Activated gamma-delta T cell treated with Interleukin-2 at 50 U/mL for 16 hours (primary cell): ENCODE results near the gene SLC1A2.

Source experiments
- DNase-seq: peaks from one replicate; pipeline ENCODE4 v3.0.0-alpha.2; 2020

SLC1A2 gene

GRCh38 chr11:35293699-35294098 is 125.7 kb downstream of the SLC1A2 start:
- DNase-seq = no peak

GRCh38 chr11:35293035-35293434 is 126.3 kb downstream of the SLC1A2 start:
- no peak for DNase-seq

GRCh38 chr11:35292279-35292678 is 127.1 kb downstream of the SLC1A2 start:
- DNase-seq = no peak

DNA sequence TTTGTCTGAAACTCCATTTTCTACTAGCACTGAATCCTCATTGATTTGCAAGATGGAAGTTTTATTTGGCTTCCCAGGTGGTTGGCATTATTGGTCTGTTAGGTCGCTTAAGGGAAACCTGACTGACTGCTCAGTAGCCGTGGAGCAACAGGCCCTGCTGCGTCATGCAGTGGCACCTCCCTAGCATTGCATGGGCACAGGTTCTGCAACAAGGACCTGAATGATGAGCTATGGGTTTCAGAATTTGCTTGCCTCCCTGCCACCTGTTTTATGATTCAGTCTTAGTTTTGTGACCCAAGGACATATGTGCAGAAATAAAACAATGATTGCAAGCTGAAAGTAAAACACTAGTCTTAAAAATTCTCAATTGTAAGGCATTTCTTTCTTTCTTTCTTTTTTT is 128.5 kb downstream of the SLC1A2 start:
- DNase-seq = no peak

DNA sequence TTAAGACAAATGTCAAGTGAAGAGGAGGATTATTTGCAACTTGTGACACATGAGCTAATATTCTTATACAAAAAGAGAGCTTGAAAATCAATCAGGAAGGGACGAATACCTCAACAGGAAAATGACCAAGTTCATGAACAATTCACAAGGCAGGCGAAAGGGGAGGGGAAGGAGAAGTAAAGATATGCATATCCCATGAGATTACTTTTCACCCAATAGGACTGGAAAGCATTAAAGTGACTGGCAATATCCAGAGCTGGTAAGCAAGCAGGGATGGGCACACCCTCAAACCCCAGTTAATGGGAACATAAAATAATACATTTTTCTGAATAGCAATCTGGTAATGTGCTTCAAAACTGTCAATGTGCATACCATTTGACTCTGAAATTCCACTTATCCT is 129.5 kb downstream of the SLC1A2 start:
- DNase-seq = no peak

DNA sequence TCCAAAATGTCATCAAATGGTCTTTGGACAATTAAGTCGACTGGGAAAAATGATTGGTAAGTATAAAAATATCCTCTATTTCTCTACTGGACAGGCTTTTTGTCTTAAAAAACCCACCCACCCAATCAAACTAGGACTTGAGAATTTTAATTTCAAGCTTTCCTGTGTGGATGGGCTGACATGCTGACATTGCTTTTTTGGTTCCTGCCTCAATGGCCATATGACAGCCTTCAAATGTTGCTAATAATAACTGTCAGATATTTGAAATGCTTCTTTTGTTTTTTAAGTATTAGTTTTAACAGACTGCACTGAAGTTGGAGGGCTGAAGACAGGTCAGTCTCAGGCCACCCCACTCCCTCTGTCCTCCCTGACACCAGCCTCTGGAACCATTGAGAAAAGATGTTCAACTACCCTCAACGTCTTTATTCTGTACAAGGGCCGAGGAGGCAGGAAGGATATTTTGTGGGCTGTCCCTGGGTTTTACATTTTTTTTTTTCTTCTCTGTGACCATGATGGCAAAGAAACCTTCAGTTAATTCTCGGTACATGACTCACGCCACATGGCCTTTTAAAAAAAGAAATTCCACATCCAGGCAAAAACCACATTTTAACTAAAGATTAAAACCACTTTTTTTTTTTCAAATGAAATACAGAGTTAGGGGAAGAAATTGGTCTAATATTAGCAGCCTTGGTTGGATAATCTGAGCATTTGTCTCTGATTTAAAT is 130.4 kb downstream of the SLC1A2 start:
- no peak for DNase-seq

DNA sequence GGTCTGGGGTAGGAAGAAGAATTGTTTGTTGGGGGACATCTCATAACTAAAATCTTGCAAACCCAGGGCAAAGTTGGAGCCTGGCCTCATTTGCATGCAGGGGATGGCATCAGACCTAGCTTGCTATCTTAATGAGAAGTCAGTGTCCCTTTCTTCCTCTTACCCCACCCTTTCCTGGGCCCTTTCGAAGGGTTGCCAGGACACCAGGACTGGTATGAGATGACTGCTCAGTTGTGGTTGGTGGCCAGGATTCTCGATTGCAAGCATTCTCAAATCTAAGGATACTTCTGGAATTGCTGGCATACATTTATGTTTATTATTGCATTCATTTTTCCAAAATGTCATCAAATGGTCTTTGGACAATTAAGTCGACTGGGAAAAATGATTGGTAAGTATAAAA is 131.0 kb downstream of the SLC1A2 start:
- DNase-seq = no peak

DNA sequence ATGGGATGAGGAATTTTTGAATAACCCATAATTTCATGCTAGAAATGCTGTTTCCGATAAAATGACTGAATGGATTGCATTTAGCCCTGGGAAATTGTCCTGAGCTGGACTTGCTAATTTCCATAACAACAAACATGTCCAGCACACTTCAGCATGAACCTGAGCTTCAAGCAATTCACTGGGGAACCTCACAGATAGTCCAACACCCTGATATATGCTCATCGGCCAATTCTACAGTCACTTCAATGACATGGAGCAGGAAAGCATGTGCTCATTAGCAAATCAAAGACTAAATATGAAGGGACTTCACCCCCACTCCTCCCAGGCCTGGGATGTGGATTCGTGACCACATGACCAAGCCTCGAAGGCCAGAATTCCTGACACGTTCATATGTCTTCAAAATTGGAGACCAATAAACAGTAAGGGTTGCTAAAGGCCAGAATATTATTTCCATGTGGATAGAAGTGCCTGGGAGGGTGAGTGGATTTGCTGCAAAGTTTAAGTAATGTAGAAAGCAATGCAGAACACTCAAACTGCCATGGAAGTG is 131.9 kb downstream of the SLC1A2 start:
- DNase-seq = no peak

- DNase-seq = no peak
Measured at GRCh38 chr11:35286126-35286525, 133.2 kb downstream of the SLC1A2 start.

DNA sequence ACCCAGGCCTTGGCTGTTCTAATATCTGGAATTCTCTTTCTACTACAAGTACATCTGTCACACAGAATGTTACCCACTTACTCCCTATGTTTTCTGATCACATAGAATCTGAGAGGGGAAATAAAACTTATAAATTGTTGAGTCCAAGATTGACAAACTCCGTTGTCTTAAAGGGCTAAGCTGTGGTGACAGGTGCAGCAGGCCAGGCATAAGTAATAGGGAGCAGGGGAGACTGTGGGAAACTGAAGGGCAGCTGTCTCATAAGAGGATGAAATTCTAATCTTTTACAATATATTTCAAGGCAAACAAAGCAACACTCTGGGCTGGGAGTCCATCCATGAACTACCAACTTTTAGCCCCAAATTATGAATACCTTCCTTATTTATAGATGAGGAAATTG is 133.9 kb downstream of the SLC1A2 start:
- no peak for DNase-seq

GRCh38 chr11:35282221-35282882 is 137.0 kb downstream of the SLC1A2 start:
- DNase-seq = no peak

DNA sequence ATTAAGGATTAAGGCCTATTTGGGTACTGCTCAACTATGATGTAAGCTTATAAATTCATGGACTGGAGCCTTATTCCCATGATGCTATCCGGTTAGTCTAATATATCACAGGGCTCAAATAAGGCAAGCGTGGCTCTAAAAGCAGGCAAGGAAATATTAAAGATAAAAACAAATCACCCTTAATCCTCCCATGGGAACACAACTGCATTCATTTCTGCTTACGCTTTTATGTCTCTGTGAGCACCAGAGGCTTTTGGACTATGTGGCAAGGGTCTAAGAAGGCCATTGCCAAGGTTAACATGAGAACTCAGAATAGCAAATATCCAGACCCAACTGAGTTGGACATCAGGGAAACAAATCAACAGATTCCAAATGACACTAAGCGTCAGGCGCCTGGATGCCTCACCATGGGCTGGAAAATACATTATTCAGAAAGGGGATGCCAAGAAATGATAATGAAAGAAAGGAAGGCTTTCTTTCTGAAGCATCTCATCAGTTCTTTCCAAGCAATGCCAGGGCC is 138.1 kb downstream of the SLC1A2 start:
- DNase-seq = no peak

DNA sequence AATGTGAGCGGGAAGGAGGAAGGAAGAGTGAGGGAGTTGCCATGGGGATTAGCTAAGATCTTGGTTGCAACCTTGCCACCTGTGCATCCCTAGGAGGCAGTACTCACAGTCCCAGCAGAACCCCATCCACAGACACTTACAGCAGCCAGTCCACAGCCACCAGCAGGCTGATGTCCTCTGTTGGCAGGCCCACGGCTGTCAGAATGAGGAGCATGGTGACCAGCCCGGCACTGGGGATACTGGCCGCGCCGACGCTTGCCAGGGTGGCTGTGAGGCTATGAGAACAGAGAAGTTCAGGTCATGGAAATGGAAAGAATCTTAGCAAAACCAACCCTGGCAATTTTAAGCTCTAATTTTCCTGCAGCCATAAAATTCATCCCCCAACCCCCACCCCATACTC is 138.6 kb downstream of the SLC1A2 start:
- no peak for DNase-seq

DNA sequence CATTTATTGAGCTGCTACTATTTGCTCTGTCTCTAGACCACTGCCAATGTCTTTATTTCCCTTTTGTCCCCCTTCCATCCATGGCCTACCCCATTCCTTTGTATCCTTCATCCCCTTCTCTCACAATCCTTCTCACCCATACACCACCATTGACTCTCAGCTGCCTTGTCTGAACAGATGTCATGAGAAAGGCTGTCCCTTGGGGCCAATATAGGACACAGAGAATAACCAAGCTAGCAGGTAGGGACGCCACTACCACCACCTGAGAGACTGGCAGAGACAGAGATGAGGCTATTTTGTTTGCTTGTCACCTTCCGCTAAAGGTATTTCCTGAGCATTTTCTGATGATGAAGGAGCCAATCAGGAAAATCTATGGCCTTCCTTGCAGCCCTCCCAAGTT is 141.5 kb downstream of the SLC1A2 start:
- DNase-seq = no peak

DNA sequence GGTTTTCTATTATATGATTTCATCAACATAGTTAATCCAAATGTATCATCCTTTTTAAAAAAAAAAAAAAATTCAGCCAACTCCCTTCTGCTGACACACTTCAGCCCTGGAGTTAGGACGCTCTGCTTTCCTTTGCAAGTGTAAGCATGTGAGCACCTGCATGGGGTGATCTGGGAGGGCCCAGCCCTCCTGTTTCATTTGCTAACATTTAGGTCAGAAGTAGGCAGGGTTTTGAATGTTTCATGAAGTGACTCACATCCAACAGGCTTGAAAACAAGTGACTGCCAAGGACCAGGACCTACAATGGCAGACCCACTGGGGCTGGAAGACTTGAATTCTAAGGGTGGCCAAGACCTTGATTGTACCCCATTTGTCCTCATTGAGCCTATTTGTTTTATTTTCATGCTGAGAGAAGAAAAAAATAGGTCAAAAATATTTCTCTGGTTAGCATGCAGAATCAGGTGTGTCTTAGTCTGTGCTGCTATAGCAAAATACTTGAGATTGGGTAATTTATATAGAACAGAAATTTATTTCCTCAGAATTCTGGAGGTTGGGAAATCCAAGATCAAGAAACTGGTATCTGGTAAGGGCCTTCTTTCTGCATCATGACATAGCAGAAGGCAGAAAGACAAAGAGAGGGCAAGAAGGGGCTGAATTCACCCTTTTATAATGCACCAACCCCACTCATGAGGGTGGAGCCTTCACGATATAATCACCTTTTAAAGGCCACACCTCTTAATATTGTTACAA is 142.8 kb downstream of the SLC1A2 start:
- peak; percentile 7 for DNase-seq

GRCh38 chr11:35275786-35276170 is 143.6 kb downstream of the SLC1A2 start:
- DNase-seq = no peak

- no peak for DNase-seq
Measured at GRCh38 chr11:35274909-35275785, 144.2 kb downstream of the SLC1A2 start.

DNA sequence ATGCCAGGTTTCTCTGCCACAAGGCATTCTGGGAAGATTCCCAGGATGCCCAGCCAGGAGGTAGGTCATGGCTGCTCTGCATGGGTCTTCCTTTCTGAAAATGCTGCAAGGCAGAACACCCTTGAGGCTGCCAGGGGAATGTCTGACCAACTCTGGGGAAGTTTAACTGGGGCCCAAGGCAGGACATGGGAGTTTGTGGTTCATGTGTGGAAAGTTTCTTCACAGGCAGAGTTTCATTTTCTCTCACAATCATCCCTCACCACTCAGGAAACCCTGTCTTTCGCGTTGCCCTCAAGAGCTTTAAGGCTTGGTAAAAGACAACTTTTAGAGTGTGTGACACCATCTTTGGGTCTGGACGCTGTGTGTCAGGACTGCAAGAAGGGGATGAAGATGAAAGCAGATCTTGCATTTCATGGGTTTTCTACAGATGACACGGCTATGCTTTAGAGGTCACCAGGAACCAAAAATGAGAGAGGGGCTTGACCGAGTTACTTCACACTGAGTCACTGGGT is 146.9 kb downstream of the SLC1A2 start:
- peak; percentile 33 for DNase-seq

- no peak for DNase-seq
Measured at GRCh38 chr11:35271031-35271430, 148.3 kb downstream of the SLC1A2 start.

DNA sequence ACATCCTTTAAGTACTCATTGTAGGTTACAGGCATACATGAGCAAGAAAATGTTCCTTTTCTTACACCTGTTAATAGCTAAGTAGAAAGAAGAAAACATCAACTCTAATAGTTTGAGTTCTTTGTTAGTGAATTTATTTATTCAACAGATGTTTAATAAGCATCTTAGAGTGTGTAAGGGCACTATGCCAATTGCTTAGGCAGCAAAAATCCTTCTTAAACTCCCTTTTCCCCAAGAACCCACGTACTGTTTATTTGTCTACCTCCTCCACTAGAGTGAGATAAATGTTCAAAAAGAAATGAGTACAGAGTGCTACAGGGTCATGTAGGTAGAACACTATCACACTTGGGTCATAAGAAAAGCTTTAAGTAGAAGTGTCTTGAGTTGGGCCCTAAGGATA is 149.0 kb downstream of the SLC1A2 start:
- DNase-seq = no peak

GRCh38 chr11:35267504-35267903 is 151.9 kb downstream of the SLC1A2 start:
- no peak for DNase-seq

DNA sequence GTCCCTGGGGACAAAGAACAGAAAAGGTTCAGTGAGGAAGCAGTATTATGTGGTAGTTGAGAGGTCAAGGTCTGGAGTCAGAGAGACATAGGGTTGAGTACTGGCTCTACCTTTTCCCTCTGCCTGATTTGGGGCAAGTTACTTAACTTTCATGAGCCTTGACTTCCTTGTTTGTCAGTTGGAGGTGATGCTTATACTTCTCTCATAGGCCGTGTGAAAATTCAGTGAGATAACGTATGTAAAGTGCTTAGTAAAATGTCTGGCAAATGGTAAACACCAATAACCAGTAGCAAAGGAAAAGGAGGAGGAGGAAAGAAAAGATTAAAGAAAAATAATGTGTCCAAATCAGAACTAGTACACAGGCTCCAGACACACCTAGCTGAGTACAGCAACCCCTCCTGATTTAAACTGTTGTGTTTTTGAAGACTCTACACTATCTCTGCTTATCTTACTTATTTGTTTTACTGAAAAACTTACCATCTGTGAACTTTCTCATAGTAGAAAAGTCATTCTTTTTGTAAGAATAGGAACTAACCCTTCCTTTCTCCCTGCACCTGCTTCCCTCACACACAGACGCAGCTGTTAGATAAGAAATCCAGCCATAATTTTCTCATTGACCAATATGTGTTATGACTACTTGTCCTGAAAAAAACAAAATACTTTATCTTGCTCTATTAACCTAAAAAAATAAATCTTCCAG is 153.5 kb downstream of the SLC1A2 start:
- no peak for DNase-seq
